ENCODE data around the gene SEPTIN6.

DNA sequence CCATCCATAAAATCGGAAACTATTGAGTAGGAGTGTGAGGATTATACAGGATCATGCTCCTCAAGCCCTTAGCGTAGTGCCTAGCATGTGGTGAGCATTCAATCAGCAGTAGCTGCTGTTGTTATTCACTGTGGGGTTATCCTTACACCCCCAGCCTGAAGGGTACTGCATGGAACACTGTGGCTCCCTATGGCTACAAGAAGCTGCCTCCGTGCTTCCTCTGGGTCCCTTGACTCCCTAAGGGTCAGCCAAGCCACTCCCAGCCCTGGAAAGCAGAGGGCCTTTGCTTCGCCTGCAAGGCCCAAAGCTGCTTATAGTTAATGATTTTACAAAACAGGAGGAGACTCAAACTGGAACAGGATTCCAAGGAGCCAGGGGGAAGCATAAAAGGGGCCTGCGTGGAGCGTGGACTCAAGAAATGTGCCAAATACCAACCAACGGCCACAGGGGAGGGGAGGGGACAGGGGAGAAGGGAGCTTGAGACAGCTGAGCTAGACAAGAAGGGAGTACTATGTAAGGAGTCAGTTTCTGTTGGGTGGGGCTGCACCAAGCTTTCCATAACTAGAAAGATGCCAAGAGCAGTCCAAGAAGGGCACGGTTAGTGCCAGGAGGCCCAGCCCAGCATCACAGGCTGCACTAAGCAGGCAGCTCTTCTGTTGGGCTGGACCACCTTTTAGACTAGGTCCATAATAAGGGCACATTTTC lies 15.9 kb downstream of the SEPTIN6 start:
- TF ChIP-seq, protein P1, sequence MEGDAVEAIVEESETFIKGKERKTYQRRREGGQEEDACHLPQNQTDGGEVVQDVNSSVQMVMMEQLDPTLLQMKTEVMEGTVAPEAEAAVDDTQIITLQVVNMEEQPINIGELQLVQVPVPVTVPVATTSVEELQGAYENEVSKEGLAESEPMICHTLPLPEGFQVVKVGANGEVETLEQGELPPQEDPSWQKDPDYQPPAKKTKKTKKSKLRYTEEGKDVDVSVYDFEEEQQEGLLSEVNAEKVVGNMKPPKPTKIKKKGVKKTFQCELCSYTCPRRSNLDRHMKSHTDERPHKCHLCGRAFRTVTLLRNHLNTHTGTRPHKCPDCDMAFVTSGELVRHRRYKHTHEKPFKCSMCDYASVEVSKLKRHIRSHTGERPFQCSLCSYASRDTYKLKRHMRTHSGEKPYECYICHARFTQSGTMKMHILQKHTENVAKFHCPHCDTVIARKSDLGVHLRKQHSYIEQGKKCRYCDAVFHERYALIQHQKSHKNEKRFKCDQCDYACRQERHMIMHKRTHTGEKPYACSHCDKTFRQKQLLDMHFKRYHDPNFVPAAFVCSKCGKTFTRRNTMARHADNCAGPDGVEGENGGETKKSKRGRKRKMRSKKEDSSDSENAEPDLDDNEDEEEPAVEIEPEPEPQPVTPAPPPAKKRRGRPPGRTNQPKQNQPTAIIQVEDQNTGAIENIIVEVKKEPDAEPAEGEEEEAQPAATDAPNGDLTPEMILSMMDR (IDR thresholded peaks at IDR 0.05): no peak
- TF ChIP-seq POLR2A (IDR thresholded peaks at IDR 0.05): no peak

All from tibial nerve (tissue), 3 donors.